SK-N-SH treated with all-trans-retinoic acid at 6 μM for 48 hours (cell line): ENCODE results near the gene ADAM8.

Experiments
- ATAC-seq: fragments of 200-7000 bp; cut with Tn5 transposase; 3 replicates; pipeline ENCODE4 v1.9.1; 2020; ENCODE audit warnings: mild to moderate bottlenecking, moderate library complexity
- ARNTL ChIP-seq: fragments of 450-650 bp; formaldehyde crosslinking; IDR thresholded peaks from 2 replicates; pipeline ENCODE4 v1.5.0; 2020; ENCODE audit warnings: low read depth, mild to moderate bottlenecking, moderate library complexity, borderline replicate concordance
- CREB5 ChIP-seq: fragments of 250-450 bp; sonication (Bioruptor Pico); IDR thresholded peaks from 2 replicates; pipeline ENCODE4 v1.5.1; 2020; ENCODE audit warnings: low read depth, mild to moderate bottlenecking, moderate library complexity
- CSDC2 ChIP-seq: fragments of 250-450 bp; sonication (Bioruptor Pico); IDR thresholded peaks from 2 replicates; pipeline ENCODE4 v1.5.0; 2020; ENCODE audit warnings: mild to moderate bottlenecking, moderate library complexity
- ESRRG ChIP-seq: fragments of 250-450 bp; sonication (Bioruptor Pico); IDR thresholded peaks from 2 replicates; pipeline ENCODE4 v1.6.1; 2021; ENCODE audit warnings: mild to moderate bottlenecking
- GLIS3 ChIP-seq: fragments of 250-450 bp; sonication (Bioruptor Pico); IDR thresholded peaks from 2 replicates; pipeline ENCODE4 v1.5.0; 2020; ENCODE audit warnings: mild to moderate bottlenecking, moderate library complexity
- ISL1 ChIP-seq: fragments of 250-450 bp; sonication (Bioruptor Pico); IDR thresholded peaks from 2 replicates; pipeline ENCODE4 v2.1.2; 2022; ENCODE audit warnings: mild to moderate bottlenecking, moderate library complexity
- OSR1 ChIP-seq: fragments of 250-450 bp; sonication (Bioruptor Pico); IDR thresholded peaks from 2 replicates; pipeline ENCODE4 v1.8.0; 2022; ENCODE audit warnings: moderate library complexity, mild to moderate bottlenecking, inconsistent platforms
- PPARA ChIP-seq: fragments of 250-450 bp; sonication (Bioruptor Pico); IDR thresholded peaks from 2 replicates; pipeline ENCODE4 v1.5.0; 2020; ENCODE audit warnings: mild to moderate bottlenecking, borderline replicate concordance
- RARB ChIP-seq: fragments of 250-450 bp; sonication (Bioruptor Pico); IDR thresholded peaks from 2 replicates; pipeline ENCODE4 v1.8.0; 2021; ENCODE audit warnings: mild to moderate bottlenecking, moderate library complexity
- TCF4 ChIP-seq: fragments of 250-450 bp; sonication (Bioruptor Pico); IDR thresholded peaks from 2 replicates; pipeline ENCODE4 v1.8.0; 2021; ENCODE audit warnings: mild to moderate bottlenecking, moderate library complexity, borderline replicate concordance
- TOX ChIP-seq: fragments of 250-450 bp; sonication (Bioruptor Pico); IDR thresholded peaks from 2 replicates; pipeline ENCODE4 v1.8.0; 2021; ENCODE audit warnings: mild to moderate bottlenecking, moderate library complexity, borderline replicate concordance
- TSHZ2 ChIP-seq: fragments of 250-450 bp; sonication (Bioruptor Pico); IDR thresholded peaks from 2 replicates; pipeline ENCODE4 v1.5.0; 2020; ENCODE audit warnings: mild to moderate bottlenecking, moderate library complexity
- ZFP30 ChIP-seq: fragments of 450-650 bp; formaldehyde crosslinking; IDR thresholded peaks from 2 replicates; pipeline ENCODE4 v1.5.0; 2022; ENCODE audit warnings: mild to moderate bottlenecking, moderate library complexity
- ZNF565 ChIP-seq: fragments of 450-650 bp; formaldehyde crosslinking; conservative IDR thresholded peaks from 2 replicates; pipeline ENCODE4 v1.5.0; 2020; ENCODE audit warnings: low read depth, mild to moderate bottlenecking, moderate library complexity
- ZNF70 ChIP-seq: fragments of 450-650 bp; formaldehyde crosslinking; IDR thresholded peaks from 2 replicates; pipeline ENCODE4 v1.5.0; 2020; ENCODE audit warnings: mild to moderate bottlenecking, moderate library complexity
- ZNF8 ChIP-seq: fragments of 450-650 bp; formaldehyde crosslinking; IDR thresholded peaks from 2 replicates; pipeline ENCODE4 v1.5.0; 2020; ENCODE audit warnings: mild to moderate bottlenecking, moderate library complexity
- TF ChIP-seq, protein P1 (sequence below): fragments of 250-450 bp; sonication (Bioruptor Pico); IDR thresholded peaks from 2 replicates; pipeline ENCODE4 v1.8.0; 2021; ENCODE audit warnings: low read depth, mild to moderate bottlenecking, moderate library complexity, borderline replicate concordance
- TF ChIP-seq, protein P2 (sequence below): fragments of 250-450 bp; sonication (Bioruptor Pico); IDR thresholded peaks from 2 replicates; pipeline ENCODE4 v1.5.1; 2021; ENCODE audit warnings: mild to moderate bottlenecking, moderate library complexity
- TF ChIP-seq, protein P3 (sequence below): fragments of 250-450 bp; sonication (Bioruptor Pico); IDR thresholded peaks from 2 replicates; pipeline ENCODE4 v1.8.0; 2020; ENCODE audit warnings: mild to moderate bottlenecking, moderate library complexity, borderline replicate concordance

ADAM8 gene

GRCh38 chr10:133252223-133252552 lies 24.5 kb downstream of the ADAM8 start (continued):
- no peak for TF ChIP-seq TCF4 (CRISPR knock-in tag)

- TF ChIP-seq, protein P1, sequence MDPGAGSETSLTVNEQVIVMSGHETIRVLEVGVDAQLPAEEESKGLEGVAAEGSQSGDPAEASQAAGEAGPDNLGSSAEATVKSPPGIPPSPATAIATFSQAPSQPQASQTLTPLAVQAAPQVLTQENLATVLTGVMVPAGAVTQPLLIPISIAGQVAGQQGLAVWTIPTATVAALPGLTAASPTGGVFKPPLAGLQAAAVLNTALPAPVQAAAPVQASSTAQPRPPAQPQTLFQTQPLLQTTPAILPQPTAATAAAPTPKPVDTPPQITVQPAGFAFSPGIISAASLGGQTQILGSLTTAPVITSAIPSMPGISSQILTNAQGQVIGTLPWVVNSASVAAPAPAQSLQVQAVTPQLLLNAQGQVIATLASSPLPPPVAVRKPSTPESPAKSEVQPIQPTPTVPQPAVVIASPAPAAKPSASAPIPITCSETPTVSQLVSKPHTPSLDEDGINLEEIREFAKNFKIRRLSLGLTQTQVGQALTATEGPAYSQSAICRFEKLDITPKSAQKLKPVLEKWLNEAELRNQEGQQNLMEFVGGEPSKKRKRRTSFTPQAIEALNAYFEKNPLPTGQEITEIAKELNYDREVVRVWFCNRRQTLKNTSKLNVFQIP (CRISPR knock-in tag): no peak
- no peak for TF ChIP-seq ZNF8
- TF ChIP-seq PPARA: no peak
- TF ChIP-seq TCF4 (CRISPR knock-in tag): no peak
- TF ChIP-seq, protein P2, sequence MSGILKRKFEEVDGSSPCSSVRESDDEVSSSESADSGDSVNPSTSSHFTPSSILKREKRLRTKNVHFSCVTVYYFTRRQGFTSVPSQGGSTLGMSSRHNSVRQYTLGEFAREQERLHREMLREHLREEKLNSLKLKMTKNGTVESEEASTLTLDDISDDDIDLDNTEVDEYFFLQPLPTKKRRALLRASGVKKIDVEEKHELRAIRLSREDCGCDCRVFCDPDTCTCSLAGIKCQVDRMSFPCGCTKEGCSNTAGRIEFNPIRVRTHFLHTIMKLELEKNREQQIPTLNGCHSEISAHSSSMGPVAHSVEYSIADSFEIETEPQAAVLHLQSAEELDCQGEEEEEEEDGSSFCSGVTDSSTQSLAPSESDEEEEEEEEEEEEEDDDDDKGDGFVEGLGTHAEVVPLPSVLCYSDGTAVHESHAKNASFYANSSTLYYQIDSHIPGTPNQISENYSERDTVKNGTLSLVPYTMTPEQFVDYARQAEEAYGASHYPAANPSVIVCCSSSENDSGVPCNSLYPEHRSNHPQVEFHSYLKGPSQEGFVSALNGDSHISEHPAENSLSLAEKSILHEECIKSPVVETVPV (CRISPR knock-in tag): no peak
- TF ChIP-seq CSDC2 (CRISPR knock-in tag): no peak
- TF ChIP-seq ZNF565 (CRISPR knock-in tag): no peak
- TF ChIP-seq CREB5 (CRISPR knock-in tag): no peak
- TF ChIP-seq ESRRG (CRISPR knock-in tag): no peak
- no peak for TF ChIP-seq ISL1 (CRISPR knock-in tag)
- no peak for TF ChIP-seq OSR1 (CRISPR knock-in tag)
- TF ChIP-seq ZNF70 (CRISPR knock-in tag): no peak
- no peak for TF ChIP-seq GLIS3
- TF ChIP-seq, protein P3, sequence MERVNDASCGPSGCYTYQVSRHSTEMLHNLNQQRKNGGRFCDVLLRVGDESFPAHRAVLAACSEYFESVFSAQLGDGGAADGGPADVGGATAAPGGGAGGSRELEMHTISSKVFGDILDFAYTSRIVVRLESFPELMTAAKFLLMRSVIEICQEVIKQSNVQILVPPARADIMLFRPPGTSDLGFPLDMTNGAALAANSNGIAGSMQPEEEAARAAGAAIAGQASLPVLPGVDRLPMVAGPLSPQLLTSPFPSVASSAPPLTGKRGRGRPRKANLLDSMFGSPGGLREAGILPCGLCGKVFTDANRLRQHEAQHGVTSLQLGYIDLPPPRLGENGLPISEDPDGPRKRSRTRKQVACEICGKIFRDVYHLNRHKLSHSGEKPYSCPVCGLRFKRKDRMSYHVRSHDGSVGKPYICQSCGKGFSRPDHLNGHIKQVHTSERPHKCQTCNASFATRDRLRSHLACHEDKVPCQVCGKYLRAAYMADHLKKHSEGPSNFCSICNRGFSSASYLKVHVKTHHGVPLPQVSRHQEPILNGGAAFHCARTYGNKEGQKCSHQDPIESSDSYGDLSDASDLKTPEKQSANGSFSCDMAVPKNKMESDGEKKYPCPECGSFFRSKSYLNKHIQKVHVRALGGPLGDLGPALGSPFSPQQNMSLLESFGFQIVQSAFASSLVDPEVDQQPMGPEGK (CRISPR knock-in tag): no peak
- TF ChIP-seq TSHZ2 (CRISPR knock-in tag): no peak
- no peak for TF ChIP-seq ARNTL
- TF ChIP-seq, all 23 proteins: peak for 0
- ATAC-seq: no peak; the same call in 2 of the 3 replicates
Observed at GRCh38 chr10:133251388-133252222, 25.1 kb downstream of the ADAM8 start.

- ATAC-seq: no peak
- no peak for TF ChIP-seq TOX (CRISPR knock-in tag)
- TF ChIP-seq TCF4 (CRISPR knock-in tag): no peak
- no peak for TF ChIP-seq ZFP30 (CRISPR knock-in tag)
- TF ChIP-seq ISL1 (CRISPR knock-in tag): no peak
- TF ChIP-seq GLIS3: no peak
- TF ChIP-seq OSR1 (CRISPR knock-in tag): no peak
- TF ChIP-seq, protein P2 (CRISPR knock-in tag): no peak
- TF ChIP-seq ESRRG (CRISPR knock-in tag): no peak
- no peak for TF ChIP-seq ARNTL
- no peak for TF ChIP-seq TSHZ2 (CRISPR knock-in tag)
- no peak for TF ChIP-seq RARB (CRISPR knock-in tag)
- TF ChIP-seq, protein P1 (CRISPR knock-in tag): no peak
- TF ChIP-seq PPARA: no peak
Observed at GRCh38 chr10:133249975-133250754, 26.5 kb downstream of the ADAM8 start.
